HUES6 (cell line): Measurements from ENCODE around the gene PRG3.
A peak's percentile ranks its signal among the peaks of the same experiment; 100 is the strongest.

Source experiments
- H3K27ac ChIP-seq: 2 replicates; pipeline ENCODE4 v1.7.0; 2013; ENCODE audit warnings: low read depth, mild to moderate bottlenecking, low read length, inconsistent platforms
- H3K27me3 ChIP-seq: 2 replicates; pipeline ENCODE4 v1.6.1; 2013; ENCODE audit warnings: low read length; ENCODE audit not compliant: control insufficient read depth, insufficient read depth
- H3K36me3 ChIP-seq: 2 replicates; pipeline ENCODE4 v1.6.1; 2013; ENCODE audit warnings: low read length; ENCODE audit not compliant: control insufficient read depth, insufficient read depth
- H3K4me1 ChIP-seq: 2 replicates; pipeline ENCODE4 v1.6.1; 2013; ENCODE audit warnings: low read length; ENCODE audit not compliant: control insufficient read depth, insufficient read depth
- H3K4me3 ChIP-seq: 2 replicates; pipeline ENCODE4 v1.5.1; 2013; ENCODE audit warnings: low read depth, low read length
- H3K9ac ChIP-seq: one replicate; pipeline ENCODE4 v1.6.1; 2013; ENCODE audit warnings: mild to moderate bottlenecking, low read length
- H3K9me3 ChIP-seq: 2 replicates; pipeline ENCODE4 v1.6.1; 2013; ENCODE audit warnings: low read depth, low read length; ENCODE audit not compliant: control insufficient read depth, insufficient read depth

PRG3 gene, protein sequence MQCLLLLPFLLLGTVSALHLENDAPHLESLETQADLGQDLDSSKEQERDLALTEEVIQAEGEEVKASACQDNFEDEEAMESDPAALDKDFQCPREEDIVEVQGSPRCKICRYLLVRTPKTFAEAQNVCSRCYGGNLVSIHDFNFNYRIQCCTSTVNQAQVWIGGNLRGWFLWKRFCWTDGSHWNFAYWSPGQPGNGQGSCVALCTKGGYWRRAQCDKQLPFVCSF

DNA sequence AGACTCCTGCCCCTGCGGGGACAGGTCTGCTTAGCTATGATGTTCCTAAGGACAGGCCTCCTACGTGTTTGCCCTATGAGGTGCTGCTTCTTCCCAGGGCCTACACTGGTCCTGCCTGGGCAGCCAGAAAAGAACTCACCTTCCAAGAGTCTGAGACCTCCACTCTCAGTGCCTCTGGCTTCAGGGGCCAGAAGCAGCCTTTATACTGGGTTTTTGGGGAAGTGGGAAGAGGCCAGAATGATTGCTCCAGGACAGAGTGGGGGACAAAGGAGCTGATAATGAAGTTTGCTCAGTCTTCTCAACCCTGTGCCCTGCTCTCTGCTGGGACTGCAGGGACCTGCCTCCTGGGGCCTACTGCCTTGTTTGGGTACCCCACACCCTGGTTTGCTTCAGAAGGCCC is at the start of gene PRG3:
Gene PRG3 (minus strand): TSS at position 176 of the 400 bp plus-strand sequence. CDS start 442 bp downstream, outside the sequence.
- H3K36me3 ChIP-seq = no peaks in the 10 kb centered on the region
- H3K27me3 ChIP-seq = peaks cover 47% of the 10 kb centered on the region
- H3K4me1 ChIP-seq = no peaks in the 10 kb centered on the region; the same call in 1 of the 2 replicates
- H3K27ac ChIP-seq = no peak within 1 kb of the TSS
- no peak within 1 kb of the TSS for H3K9ac ChIP-seq
- H3K4me3 ChIP-seq = no peak within 1 kb of the TSS
- H3K9me3 ChIP-seq = no peaks in the 10 kb centered on the region

DNA sequence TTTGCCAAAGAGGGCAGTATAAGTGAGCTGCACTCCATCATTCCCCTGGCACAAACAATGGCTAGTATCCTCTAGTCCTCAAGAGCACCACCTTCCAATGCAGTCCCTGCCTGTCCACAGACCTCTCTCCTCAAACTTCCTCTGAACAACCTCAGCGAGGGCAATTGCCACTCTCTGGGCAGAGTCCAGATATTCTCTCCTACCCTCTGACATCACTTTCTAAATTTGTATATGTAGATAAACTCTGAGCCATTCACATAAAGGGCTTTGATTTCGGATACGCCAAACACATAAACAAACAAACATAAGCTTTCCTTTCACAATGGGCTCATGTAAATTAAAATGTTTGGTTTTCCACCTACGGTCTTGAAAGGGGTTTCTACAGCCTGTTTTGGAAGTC is 49.0 kb upstream of the PRG3 start:
- no peak overlapping the region for H3K4me3 ChIP-seq
- H3K4me1 ChIP-seq = peaks cover 21% of the 10 kb centered on the region
- no peaks in the 10 kb centered on the region for H3K36me3 ChIP-seq
- no peaks in the 10 kb centered on the region for H3K9me3 ChIP-seq
- H3K9ac ChIP-seq = no peak overlapping the region
- peaks cover 40% of the 10 kb centered on the region for H3K27me3 ChIP-seq
- H3K27ac ChIP-seq = no peak overlapping the region

DNA sequence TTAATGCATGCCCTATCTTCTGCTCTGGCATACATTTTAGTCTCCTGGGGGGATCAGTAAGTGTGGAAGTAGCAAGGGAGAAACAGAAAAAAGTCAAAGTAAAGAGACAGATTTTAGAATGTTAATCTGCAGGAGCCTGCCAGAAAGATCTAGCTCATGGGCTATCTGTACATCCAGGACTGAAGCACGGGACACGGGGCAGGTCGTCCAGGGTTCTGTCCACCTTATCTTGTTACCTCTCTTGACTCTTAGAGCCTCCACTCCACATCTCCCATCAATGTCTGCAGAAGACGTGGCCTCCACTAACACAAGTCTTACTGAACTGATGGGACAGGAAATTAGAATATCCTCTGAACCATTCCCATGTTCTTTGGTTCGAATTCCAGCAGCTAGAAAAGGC is 47.7 kb upstream of the PRG3 start:
- no peak overlapping the region for H3K27ac ChIP-seq
- H3K4me1 ChIP-seq = peaks cover 27% of the 10 kb centered on the region
- no peaks in the 10 kb centered on the region for H3K9me3 ChIP-seq
- H3K9ac ChIP-seq = no peak overlapping the region
- no peak overlapping the region for H3K4me3 ChIP-seq
- H3K27me3 ChIP-seq = peaks cover 40% of the 10 kb centered on the region
- peaks cover 5% of the 10 kb centered on the region; the same call in 1 of the 2 replicates for H3K36me3 ChIP-seq

DNA sequence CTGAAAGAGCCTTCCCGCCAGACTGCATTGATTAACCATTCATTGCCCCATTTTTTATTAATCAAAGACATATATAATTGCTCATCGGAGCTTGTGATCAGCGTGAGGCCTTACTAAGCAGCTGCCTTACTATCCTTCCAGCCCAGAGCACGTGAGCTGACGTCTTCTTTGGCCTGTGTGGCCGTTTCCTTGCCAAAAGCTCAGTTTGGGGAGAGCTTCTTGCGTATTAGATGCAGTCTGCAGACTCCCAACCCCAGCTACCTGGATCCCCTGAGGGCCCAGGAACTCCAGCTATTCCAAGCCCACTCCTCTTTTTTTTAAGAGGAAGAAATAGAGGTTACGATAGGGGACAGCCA is 46.8 kb upstream of the PRG3 start:
- Histone ChIP-seq H3K4me1 (peaks cover 27% of the 10 kb centered on the region), H3K4me3 (no peak overlapping the region), H3K9me3 (no peaks in the 10 kb centered on the region), H3K27me3 (peaks cover 40% of the 10 kb centered on the region), H3K27ac (no peak overlapping the region), H3K36me3 (peaks cover 5% of the 10 kb centered on the region; the same call in 1 of the 2 replicates), H3K9ac (no peak overlapping the region)

DNA sequence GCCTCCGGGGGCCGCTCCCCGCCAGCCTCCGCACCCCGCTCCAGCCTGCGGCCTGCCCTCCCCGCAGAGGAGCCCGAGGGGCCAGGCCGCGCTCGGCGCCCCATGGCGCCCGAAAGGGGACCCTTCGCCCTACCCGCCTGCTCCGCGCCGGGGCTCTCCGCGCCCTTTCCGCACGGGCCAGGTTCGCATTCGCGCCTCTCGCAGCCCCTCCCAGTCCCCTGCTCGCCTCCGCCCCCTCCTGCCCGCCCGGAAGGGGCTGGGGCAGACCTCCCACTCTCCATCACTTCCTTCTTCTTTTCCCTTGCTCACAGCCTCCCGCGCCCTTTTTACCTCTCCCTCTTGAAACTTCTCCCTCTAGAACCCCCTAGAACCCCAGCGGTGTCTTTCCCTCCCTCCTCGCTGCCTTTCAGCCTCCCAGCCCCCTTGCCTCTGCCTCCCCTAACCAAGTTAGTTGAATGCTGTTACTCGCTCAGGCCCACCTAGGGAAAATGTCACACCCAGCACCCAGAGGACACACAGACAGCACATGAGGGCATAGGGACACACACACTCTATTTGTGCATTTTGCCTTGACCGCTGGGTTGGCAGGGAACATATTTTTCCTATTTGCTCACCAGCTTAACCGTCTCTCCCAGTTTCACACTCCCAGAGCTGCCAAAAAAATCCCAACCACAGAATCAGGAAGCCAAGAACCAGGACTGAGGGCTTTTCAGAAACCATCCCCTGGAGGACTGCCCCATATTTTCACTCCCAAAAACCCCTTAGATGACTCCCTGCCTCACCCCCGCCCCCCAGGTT is 46.2 kb upstream of the PRG3 start, which contains the start of gene SLC43A3:
Gene SLC43A3 (minus strand): TSS at position 193 of the 798 bp plus-strand sequence. CDS start 949 bp downstream, outside the sequence.
- H3K27ac ChIP-seq = no peak within 1 kb of the TSS
- H3K27me3 ChIP-seq = peaks cover 40% of the 10 kb centered on the region
- peak within 1 kb of the TSS; percentile 33 for H3K9ac ChIP-seq
- H3K36me3 ChIP-seq = peaks cover 5% of the 10 kb centered on the region; the same call in 1 of the 2 replicates
- peaks cover 27% of the 10 kb centered on the region for H3K4me1 ChIP-seq
- peak within 1 kb of the TSS; percentile 64 for H3K4me3 ChIP-seq
- H3K9me3 ChIP-seq = no peaks in the 10 kb centered on the region

DNA sequence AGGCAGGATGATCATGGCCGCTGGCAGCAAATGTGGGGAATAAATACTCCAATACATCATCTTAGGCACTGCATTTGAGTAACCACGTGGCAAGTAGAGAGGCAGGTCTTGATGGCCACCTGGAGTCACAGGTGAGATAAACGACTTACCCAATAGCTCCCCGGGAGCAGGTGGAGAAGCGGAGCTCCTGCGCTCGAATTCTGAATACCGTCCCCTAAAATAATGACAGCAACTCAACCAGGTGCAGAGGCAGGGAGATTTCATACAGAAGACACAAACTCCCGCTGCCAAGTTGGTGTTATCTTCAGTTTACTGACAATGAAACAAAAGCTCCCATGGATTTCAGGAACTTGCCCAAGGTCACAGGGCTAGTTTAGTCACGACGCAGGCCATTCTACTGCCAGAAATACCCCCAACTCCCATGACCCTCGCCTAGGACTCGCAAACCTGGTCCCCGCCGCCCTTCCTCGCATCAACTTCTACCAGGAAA is 45.5 kb upstream of the PRG3 start:
- Histone ChIP-seq H3K9ac (peak overlapping the region; percentile 33), H3K4me3 (peak overlapping the region; percentile 64), H3K27ac (no peak overlapping the region)

DNA sequence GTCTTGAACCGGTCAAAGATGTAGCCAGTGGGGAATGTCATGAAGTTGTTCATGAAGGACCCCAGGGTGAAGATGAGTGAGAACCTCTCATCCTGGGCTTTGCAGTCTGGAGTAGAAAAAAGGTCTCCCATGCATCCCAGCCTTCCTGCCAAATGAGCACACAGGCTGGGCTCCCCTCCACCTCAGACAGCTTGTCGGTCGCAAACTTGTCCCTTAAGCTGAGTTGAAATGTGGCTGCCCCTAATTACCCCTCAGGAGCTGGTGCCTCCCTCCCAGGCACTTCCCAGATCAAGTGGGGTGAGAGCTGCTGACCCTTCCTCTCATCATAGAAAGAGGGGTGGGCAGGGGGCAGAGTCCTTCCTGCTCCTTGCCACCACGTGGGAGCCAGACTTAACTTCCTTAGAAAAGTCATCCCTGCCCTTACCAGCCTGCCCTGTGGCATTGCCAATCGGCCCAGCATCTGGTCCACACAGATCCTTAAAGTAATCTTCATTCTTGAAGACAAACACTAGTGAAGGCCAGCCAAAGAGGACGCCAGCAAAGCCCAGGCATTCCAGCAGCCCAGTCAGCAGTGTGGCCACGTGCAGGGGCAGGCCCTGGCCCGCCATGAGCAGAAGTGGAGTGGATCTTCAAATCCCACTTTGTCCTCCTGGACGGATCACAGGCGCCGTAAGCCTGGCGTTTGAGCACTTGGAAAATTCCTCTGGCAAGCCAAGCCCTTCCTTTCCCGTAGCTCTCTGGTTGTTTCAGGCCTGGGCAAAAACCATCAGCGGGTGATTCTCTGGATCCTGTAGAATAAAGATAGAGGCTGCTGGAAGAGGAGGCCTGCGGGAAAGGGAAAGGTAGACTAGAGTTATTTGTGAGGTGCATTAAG is 44.9 kb upstream of the PRG3 start:
- peaks cover 27% of the 10 kb centered on the region for H3K4me1 ChIP-seq
- peaks cover 40% of the 10 kb centered on the region for H3K27me3 ChIP-seq
- no peaks in the 10 kb centered on the region for H3K9me3 ChIP-seq
- no peak overlapping the region for H3K9ac ChIP-seq
- H3K27ac ChIP-seq = no peak overlapping the region
- H3K4me3 ChIP-seq = peak overlapping the region; percentile 64
- H3K36me3 ChIP-seq = peaks cover 5% of the 10 kb centered on the region; the same call in 1 of the 2 replicates

More for the DNA sequence above, 45.5 kb upstream of the PRG3 start:
- Histone ChIP-seq H3K36me3 (peaks cover 5% of the 10 kb centered on the region; the same call in 1 of the 2 replicates), H3K9me3 (no peaks in the 10 kb centered on the region), H3K27me3 (peaks cover 40% of the 10 kb centered on the region), H3K4me1 (peaks cover 27% of the 10 kb centered on the region)

DNA sequence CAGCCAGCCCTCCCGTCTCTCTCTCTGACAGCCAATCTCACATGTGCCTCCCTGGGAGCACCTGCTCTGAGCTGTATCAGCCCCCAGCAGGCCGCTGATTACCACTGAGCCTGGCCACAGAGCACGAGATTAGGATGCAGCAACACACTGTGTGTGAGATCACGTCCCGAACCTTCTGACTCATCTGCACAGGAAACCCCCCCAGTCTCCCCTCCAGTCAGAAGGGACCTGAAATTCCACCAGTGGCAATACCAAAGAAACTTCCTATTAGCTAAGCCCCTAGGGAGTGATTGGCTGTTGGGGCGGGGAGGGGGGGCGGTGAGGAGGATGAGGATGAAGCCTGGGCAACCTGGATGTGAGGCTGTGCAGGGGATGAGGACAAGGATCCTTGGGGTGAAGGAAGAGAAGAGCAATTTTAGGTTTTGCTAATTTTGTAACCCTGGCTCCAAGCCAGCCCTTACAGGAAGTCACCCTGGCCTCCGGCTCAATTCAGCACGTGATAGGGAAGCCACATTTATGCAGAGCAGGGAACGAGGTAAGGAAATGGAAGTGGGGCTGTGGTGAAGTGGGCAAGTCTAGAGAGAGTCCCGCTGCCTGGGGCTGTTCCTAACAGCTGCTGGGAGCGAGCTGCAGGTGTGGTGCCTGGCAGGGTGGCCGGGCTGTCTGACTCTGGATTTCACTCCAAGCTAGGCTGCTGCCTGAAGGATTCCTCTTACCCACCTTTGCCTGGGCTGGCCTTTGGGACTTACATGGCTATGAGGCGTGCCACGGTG is 44.0 kb upstream of the PRG3 start:
- Histone ChIP-seq H3K4me3 (no peak overlapping the region), H3K27me3 (peaks cover 40% of the 10 kb centered on the region), H3K36me3 (peaks cover 5% of the 10 kb centered on the region; the same call in 1 of the 2 replicates), H3K27ac (no peak overlapping the region), H3K9ac (no peak overlapping the region), H3K4me1 (peaks cover 27% of the 10 kb centered on the region), H3K9me3 (no peaks in the 10 kb centered on the region)

DNA sequence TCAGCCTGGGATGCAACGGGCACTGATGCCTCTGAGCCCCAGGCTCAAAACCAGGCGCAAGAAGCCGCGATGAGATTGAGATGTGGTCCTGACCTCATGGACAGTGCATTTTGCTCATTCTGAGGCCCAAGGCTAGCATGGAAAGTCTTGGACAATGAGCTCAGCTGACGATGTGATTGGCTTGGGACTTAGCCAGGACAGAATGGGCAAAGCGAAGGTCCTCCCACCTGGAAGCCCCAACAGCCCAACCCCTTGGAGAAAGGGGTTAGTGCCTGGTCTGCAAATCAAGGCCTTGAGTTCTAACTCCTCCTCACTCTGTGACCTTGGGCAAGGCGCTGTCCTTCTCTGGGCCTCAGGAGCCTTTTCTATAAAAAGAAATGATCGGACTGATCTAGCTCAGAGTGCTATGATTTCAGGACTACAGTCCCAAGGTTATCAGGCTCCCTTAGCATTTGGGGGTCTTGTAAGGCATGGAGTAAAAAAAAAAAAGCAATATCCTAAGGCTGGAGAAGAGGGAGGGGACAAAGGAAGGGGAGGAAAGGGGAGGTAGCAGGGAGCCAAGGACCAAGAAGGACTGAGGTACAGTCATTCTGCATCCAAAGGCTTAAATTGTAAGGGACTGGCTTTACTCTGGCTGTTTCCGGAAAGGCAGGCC is 43.3 kb upstream of the PRG3 start:
- no peak overlapping the region for H3K9ac ChIP-seq
- H3K27ac ChIP-seq = no peak overlapping the region
- no peaks in the 10 kb centered on the region for H3K9me3 ChIP-seq
- peaks cover 27% of the 10 kb centered on the region for H3K4me1 ChIP-seq
- peaks cover 33% of the 10 kb centered on the region for H3K27me3 ChIP-seq
- no peak overlapping the region for H3K4me3 ChIP-seq
- H3K36me3 ChIP-seq = peaks cover 5% of the 10 kb centered on the region; the same call in 1 of the 2 replicates
